Measurements from ENCODE around the gene DTNA.
"Not testable (repeated sequence)": the region's sequence is repeated elsewhere in the genome, so short reads cannot be mapped to it uniquely, and the experiment has no call there.

The DTNA gene

DNA sequence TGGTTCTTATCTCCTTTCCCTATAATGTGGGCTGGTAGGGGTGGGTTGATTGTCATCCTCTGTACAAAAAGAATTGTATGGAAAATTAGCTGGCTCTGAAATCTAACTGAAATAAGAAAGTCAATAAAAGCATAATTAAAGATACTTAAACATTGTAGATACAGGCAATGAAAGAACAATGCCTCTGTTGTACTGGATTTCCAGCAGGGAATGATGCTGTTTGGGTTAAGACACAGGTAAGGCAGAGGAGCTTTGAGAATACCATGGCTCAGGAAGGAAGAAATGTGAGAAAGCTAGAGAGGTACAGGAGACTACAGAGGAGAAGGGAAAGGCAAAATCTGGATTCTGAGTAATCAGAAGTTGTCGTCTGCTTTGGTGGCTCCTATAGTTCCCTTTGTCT, 10.1 kb downstream of the DTNA start:
- no peak for DNase-seq (ENCODE audit: insufficient read length, low spot score)
- no peak for FAIRE-seq

DNA sequence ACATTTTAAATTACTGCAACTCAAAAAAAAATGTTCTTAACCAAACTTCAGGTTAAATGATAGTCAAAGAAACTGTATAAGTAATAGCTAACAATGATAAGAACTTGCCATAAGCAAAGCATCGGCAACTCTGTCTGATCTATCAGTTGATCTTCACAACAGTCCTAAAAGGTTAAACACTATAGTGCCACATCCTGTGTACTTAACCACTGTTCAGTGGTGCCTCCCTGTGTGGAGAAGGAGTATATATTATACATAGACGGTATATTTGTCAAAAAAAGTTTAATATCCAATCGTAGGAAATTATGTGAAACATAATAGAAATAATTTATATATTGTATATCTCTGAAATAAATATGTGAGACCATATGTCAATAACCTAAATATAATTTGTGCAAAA, 13.0 kb downstream of the DTNA start:
- no peak for DNase-seq (ENCODE audit: insufficient read length, low spot score)
- FAIRE-seq: no peak

DNA sequence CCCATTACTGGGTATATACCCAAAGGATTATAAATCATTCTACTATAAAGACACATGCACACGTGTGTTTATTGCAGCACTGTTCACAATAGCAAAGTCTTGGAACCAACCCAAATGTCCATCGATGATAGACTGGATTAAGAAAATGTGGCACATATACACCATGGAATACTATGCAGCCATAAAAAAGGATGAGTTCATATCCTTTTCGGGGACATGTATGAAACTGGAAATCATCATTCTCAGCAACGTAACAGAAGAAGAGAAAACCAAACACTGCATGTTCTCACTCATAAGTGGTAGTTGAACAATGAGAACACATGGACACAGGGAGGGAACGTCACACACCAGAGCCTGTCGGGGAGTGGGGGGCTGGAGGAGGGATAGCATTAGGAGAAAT, 15.6 kb downstream of the DTNA start:
- FAIRE-seq; DNase-seq (ENCODE audit: insufficient read length, low spot score): not testable (repeated sequence)

DNA sequence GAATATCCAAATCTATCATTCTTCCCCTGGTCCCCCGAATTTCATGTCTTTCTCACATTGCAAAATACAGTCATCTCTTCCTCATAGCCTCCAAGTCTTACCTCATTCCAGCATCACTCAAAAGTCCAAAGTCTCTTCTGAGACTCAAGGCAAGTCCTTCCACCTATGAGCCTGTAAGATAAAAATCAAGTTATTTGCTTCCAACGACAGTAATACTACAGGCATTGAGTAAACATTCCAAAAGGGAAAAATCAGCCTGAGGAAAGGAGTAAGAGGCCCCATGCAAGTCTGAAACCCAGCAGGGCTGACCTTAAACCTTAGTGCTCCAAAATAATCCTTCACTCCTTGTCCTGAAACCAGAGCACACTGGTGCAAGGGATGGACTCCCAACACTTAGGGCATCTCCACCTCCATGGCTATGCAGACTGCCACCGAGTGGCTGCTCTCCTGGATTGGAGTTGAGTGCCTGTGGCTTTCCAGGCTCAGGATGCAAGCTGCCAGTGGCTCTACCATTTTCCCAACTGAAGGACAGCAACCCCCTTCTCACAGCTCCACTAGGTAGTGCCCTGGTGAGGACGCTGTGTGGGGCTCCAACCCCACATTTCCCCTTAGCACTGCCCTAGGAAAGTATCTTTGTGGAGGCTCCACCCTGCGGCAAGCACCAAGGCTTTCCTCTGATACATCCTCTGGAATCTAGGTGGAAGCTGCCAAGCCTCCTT, 16.3 kb downstream of the DTNA start:
- no peak for DNase-seq (ENCODE audit: insufficient read length, low spot score)
- FAIRE-seq: no peak

DNA sequence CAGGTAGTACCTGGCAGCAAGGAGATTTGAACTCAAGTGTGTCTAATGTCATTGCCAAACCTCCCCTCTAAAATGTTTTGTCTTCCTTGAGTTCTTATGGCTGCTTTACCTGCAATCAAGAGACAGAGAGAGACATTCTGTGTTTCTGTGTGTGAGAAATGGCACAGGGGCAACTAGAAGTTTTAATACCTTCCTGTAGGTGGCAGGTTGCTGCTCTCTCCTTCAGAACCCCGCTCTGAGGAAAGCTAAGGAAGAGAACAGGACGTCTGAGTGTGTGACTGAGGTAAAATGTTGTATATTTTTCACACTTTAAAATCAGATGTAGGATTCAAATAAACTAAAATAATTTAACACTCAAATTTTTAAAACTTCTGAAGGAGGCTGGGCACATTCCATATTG, 19.2 kb downstream of the DTNA start:
- no peak for DNase-seq (ENCODE audit: insufficient read length, low spot score)
- FAIRE-seq: no peak

DNA sequence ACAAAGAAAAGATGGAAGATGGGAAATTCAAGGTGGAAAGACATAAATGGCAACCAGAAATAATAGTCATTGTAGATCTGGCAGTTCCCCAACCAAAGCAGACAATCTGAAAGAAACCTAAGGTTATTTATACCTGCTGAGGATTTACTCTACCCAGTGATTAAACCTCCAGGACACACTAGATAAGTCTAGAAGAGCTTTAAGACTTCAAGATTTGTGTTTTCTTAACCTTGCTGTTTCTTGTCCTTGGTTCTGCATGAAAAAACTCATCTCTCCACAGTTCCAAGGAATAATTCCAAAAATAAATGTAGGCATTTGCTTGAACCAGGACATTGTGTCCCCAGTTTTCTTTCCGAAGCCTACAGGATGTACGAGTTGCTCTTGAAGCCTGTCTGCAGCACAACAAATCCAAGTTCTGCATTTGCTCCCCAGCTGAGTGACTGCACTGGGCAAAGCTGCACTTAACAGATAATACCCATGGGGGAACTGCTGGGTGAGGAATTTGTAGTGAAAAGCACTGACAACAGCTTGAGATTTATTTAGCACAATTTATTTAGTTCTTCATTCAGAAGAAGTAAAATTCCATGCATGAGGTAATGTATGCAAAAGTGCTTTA, 19.8 kb downstream of the DTNA start:
- DNase-seq (ENCODE audit: insufficient read length, low spot score): no peak
- FAIRE-seq: no peak

DNA sequence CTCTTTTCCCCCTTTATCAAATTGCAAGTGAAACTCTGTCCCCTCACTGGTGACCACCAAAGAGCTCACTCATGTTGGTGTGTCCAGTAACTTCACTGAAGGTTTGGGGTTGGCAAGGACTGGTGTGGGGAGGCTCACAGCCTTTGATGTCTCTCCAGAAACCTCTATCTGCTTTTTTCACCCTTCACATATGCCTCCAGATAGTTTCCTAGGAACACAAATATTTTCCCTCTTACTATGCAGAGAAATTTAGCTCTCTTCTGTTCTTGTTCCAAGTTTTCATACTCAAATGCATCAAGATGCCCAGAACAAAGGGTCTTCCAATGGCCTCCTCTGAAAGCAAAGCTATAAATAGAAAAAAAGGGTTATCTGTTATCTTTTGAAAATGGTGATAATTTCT, 20.7 kb downstream of the DTNA start:
- FAIRE-seq (no peak), DNase-seq (ENCODE audit: insufficient read length, low spot score) (no peak)

DNA sequence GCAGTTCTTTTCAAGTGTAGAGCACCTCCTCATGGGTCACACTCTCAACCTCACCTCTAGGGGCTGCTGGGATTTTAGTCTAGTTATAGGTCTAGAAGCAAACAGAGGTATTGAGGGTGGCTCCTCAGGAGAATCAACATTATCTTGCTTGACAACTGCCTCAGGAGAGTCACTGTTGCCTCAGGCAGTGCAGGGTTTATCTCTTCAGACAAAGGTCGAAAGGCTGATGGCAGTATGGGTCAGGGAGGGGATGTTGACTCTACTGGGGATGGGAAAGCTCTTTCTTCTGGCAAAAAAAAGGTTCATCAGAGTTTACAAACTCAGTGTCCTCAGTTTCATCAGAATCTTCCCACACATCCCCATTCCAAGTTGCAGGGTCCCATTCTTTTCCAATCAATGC, 24.0 kb downstream of the DTNA start:
- no peak for DNase-seq (ENCODE audit: insufficient read length, low spot score)

DNA sequence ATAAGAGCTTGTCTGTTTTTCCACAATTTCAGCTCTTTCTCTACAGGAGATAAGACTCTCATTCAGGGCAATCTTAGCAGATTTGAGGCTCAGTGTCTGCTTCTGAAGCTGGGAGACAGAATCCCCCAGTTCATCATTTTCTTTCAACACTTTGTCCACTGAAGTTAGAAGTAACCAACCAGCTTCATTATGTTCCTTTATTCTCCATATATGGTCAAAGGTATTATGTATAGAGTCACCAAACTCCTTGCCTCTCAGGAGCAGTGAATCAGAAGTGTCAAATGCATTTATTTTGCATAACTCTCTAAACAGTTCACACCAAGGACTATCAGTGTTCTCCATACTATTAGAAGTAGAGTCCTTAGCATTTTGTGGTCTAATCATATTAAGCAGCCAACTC, 24.4 kb downstream of the DTNA start:
- FAIRE-seq; DNase-seq (ENCODE audit: insufficient read length, low spot score): not testable (repeated sequence)

More for the DNA sequence above, 24.0 kb downstream of the DTNA start:
- FAIRE-seq: no peak

DNA sequence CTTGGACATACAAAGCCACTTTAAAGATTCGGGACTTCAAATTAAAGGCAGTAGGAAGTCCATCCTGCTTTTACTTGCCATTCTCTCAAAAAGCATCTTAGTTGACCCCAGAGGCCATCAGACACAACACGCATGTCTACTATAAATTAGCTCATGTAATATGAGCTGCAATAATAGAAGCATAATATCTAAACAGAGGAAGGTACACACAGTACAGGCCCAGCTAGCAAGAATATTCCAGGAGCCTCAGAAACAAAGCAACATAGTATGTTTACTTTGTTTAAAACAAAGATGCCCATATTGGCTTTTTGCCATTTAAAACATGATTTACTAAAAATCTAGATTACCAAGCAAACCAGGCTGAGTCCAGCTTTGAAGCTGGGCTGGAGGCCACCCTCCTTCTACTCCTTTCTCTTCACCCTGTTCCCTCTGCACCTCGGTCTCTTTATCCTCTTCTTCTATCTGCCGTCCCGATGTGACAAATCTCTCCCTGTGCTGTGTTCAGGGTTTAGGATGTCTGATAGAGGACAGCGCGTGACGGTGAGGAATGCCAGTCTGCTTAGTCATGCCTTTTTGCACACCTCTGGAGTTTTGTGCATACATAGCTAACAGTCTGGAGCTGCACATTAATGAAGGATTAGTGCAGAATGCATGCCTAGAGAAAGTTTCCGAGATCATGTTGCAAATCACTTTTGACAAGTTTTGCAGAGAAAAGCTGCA, 28.2 kb downstream of the DTNA start:
- FAIRE-seq (no peak), DNase-seq (ENCODE audit: insufficient read length, low spot score) (no peak)

DNA sequence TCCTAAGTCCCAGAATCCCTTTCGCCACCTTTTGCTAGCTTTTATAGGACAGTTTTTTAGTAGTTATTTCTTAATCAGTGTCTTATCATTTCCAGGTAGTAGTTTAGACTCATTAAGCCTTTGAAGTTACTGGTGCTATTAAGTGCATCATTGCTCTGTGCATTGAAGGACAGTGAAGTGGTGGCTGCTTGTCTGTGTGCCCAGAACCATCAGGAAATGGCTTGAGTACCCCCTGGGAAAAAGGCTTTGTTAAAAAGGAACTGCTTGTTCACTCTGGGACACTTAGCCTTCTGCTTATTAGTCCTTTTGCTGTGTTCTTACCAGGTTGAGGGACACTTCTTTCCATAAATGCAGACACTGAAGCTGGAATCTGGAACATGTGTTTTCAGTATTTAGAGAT, 30.0 kb downstream of the DTNA start:
- DNase-seq (ENCODE audit: insufficient read length, low spot score) (no peak), FAIRE-seq (no peak)

DNA sequence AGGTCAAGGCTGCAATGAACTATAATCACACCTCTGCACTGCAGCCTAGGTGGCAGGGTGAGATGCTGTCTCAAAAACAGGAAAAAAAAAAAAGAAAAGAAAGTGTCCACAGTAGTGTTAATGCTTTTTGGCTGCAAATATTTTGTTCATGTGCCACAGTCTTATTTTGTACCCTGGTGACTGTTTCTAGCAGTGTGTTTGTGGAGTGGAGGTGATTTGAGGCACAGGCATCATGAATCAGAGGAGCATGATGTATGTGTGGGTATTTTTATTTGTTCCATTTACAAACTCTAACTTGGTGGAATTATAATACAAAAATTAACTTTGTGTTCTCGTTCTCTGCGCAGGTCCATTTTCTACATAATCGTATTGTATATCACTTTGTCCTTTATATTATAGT, 30.6 kb downstream of the DTNA start:
- FAIRE-seq (no peak), DNase-seq (ENCODE audit: insufficient read length, low spot score) (no peak)

DNA sequence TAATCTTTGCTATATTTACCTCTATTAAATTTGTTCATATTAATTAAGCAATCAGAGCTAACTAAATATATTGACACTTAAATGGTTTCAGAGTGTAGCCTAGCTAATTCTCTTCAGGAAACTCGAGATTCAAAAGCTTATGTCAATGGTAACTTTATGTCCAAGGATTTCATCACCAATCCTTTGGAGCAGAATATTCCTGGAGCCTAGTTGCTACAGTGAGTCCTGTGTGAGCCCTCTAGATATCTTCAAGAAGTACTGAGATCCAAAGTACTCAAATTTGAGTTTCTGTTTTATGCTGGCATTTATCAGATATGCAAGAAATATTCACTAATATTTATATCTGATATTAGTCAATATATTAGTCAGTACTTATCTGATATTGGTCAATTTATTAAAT, 31.3 kb downstream of the DTNA start:
- no peak for FAIRE-seq
- DNase-seq (ENCODE audit: insufficient read length, low spot score): no peak

DNA sequence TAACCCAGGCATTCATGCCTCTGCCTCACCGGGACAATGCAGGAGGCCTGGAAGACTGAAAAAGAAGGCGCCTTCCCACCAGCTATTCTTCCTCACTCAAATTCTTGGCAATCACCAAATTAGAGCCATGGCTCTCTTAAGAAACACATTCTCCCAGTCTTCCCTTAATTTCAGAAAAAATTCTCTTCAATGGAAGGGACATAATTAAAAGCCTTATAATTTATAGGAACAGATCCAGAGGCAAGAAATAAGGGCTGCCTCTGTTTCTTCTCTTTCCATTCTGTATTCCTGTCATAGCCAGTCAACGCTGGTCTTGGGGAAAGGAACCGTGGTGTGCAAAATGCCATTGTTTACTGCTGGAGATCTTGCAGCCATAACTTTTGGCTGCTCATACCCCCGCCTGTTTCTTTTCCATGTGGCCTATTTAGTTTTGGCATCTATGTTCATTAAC, 32.8 kb downstream of the DTNA start:
- DNase-seq (ENCODE audit: insufficient read length, low spot score): no peak
- FAIRE-seq: no peak

DNA sequence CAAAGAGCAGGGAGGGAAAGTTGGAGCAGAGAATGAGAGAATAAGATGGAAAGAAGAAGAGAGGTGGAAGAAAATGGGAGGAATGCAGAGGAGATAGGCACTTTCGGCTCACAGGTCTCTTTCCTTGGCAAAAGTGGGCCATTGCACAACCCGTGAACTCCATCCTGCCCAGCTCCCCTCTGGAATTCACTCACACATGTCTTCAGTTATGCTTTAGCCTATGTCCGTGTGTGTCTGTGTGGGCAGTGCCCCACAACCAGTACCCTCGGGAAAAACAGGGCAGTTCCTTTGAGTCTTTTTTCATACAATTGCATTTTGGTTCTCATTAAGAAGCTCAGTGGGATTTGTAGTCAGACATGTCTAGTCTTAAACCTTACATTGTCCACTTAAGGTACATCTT, 34.5 kb downstream of the DTNA start:
- DNase-seq (ENCODE audit: insufficient read length, low spot score) (no peak), FAIRE-seq (no peak)

DNA sequence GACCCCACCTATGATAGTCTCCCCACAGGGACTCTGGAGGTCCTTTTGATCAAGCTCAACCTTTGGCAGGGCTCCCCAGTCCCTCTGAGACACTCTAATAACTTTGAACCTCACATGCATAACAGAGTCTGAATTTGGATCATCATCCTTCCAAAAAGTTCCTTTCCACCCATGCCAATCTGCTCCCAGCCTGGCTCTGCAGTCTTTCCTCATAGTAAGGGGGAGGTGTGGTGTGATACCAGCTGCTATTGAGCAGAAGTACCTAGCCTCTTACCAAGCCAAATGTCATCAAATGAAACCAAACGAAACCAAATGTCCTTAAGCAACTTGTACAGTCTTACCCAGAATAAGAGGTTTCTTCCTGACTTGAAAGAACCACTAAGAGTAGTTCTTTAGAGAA, 36.5 kb downstream of the DTNA start:
- no peak for FAIRE-seq
- no peak for DNase-seq (ENCODE audit: insufficient read length, low spot score)

DNA sequence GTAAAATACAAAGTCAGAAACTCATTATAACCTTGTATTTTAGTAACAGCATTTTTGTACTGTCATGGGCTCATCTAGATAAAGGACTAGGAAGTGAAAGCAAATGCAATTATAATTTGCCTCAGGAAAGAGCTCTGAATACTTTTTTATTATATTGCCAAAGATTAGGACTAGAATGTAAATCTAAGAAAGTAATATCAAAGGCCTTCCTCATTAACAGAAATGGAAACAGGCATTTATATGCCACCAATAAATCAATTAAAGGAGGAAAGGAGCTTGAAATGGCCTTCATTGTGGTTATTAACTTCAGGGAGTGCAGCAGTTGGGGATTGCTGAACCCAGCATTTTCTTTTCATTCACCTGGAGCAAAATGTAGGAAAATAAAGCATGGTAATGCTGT, 39.6 kb downstream of the DTNA start:
- FAIRE-seq: no peak

DNA sequence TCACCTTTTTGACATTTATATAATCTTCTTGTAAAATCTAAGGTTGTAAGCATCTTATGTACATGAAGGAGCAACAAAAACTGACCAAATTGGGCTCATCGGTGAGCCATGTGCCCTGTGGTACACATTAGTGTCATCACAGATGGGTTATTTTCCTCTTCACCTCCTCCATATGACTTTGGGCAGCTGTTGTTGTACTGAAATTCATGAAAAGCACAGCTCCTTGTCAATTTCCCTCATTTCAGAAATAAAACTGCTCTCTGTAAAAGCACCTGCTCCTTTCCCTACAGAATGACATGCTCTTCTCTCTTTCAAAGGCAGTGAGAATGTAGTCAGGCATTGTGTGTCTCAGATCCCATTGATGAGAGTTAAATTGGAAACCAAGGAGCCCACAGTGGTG, 42.0 kb downstream of the DTNA start:
- FAIRE-seq: no peak

More for the DNA sequence above, 39.6 kb downstream of the DTNA start:
- DNase-seq (ENCODE audit: insufficient read length, low spot score): no peak

DNA sequence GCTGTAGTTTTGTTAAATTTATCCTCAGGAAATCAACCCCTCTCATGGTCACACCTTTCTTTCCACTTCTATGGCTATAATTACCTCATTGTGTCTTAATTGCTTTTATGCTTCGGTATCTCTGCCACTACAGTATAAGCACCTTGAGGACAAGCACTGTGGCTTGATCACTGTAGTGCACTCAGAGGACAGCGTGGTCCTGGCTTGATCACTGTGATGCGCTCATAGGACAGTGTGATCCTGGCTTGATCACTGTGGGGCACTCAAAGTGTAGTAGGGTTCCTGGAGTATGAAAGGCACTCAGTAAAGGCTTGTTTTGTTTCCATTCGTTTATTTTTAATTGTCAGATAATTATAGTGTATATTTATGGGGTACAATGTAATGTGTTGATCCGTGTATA, 44.2 kb downstream of the DTNA start:
- no peak for DNase-seq (ENCODE audit: insufficient read length, low spot score)
- no peak for FAIRE-seq

More for the DNA sequence above, 42.0 kb downstream of the DTNA start:
- DNase-seq (ENCODE audit: insufficient read length, low spot score): no peak

DNA sequence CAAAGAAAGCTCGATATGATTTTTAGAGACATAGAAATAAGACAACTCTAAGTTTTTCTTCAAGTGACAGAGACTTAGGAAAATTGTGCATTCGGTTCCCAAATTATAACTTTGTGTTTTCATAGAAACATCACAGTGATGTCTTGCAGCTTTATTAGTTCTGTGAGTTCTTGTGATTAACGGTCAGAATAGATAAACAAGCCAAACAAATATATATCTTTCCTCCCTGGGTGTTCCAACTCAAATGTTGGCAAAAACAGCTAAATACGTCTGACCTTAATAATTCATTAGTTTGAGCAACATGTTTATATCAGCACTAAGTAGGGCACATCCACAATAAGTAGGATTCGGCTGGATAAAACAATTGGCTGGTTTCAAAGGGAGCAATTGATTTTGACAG, 47.6 kb downstream of the DTNA start:
- FAIRE-seq (no peak), DNase-seq (ENCODE audit: insufficient read length, low spot score) (no peak)

DNA sequence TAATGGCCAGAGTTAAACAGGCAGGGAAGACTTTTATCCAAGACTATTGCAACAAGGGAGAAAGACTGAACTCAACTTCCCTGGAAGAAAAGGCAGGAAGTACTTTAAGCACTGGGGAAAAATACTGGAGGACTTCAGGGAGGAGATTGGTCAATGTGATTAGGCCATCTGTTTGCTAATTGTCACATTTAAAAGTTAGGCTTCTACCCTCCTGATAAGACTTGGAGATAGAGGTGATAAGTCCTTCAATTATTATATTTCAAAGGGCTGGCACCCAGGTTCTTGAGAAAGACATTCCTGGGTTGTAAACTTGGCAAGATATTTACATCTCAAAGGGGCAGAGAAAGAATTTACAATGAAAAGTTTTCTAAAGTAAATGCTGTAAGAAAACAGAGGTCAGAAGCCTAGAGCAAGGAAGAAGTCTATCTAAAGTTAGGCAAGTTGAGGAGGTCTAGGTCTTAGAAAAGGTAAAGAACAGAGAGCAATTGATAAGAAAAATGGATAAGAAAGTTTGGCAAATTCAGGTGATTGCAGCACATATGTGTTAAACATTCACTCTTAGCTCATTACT, 48.4 kb downstream of the DTNA start:
- DNase-seq (ENCODE audit: insufficient read length, low spot score) (no peak), FAIRE-seq (no peak)

DNA sequence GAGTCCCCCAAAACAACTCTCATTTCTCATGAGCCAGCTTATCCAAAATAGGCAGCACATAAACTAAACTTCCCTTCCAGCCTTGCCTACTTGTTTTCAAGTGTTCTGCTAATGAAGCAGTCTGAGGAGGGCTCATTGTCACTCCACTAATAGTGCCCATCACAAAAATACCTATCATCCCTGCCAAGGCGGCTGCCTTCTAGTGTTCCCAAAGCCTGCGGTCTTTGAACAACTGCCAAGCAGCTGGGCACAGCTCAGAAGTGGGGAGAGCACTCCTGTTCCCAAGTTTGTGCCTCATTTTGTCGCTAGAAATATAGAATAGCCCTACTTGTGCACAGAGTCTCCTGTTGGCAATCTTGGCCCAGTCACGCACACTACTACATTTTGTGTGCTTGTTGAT, 50.3 kb downstream of the DTNA start:
- FAIRE-seq: no peak
- DNase-seq (ENCODE audit: insufficient read length, low spot score): no peak
